ENCODE measurements around the gene MAD1L1.

MAD1L1 gene

DNA sequence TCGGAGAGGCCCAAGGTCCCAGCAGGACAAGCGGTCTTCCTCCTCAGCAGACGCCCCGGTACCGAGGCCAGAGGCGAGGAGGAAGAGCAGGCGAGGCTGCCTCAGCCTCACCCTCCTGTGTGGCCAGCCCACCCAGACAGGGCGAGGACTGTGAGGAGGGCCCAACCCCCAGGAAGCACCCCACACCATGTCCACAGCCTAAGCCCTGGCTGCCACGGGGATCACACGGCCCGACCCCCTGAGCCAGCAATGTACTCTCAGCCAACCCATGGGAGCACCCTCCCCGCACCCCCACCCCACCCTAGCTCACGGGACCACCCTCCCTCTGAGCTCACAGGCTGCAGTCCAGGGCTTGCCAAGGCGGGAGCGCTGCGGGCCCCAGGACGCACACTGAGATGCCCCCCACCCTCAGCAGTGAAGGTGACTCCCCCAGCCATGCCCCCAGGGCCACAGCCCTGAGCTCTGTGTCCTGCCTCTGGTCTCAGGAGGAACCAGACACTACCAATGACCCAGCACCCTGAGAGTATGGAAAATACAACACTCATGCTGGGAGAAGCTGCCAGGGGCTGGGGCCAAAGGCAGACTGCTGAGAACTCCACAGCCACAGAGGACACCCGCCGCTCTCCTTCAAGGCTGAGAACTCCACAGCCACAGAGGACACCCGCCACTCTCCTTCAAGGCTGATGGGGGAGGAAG, 93.6 kb downstream of the MAD1L1 start:
- DNase-seq (ENCODE audit: low spot score): no peak

DNA sequence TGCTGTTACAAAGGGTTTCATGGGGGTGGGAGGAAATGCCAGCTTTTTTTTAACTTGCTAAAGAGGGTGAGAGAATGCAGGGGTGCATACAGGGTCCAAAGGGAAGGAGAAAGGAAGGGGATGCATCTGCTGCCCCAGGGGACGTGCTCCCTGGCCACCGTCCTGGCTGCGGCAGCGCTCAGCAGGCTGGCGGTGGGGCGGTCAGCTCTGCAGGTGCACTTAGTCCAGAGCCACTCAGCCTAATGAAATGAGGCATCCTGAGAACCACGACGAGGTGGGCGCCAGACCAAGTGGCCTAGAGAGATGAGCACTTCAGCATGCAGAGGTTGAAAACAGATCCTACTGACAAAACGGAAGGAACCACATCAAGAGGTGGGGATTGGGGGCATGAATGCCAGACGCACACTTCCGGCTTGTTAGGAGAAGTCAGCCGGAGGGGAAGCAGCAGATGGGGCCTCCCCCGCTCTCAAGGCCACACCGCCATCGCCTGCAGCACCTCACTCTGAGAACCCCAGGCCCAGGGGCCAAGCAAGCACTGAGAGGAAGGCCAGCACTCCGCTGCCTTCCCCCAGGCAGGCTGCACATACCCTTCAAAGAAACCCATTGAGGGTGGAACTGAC, 94.5 kb downstream of the MAD1L1 start:
- DNase-seq (ENCODE audit: low spot score): no peak

DNA sequence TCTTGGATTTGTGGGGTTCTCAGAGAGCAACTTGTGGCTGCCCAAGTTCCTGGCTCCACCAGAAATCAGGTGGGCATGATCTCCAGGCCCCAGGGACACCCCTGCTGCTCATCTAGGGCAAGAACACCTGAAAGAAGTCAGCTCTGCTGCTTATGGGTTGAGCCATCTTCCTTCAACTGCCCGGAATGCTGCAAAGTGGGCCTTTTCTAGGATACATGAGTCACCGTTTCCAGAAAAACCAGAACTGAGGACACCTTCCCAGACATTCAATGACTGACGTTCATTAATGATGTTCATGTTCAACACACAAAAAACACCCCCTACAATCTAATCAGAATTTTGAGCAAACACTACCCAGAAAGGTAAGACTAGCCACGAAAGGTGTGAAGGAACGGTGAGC, 98.0 kb downstream of the MAD1L1 start:
- DNase-seq (ENCODE audit: low spot score): no peak

DNA sequence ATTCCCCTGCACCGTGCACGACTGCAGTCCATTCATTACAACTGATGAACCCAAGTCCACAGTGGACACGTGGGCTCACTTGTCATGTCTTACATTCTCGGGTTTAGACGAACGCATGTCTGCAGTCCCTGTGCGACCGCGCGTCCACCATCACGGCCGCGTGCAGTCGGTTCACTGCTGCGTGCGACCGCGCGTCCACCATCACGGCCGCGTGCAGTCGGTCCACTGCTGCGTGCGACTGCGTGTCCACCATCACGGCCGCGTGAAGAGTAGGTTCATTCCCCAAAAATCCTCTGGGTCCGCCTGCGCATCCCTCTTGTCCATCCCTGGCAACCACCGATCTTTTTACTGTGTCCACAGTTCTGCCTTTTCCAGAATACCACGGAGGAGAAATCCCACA, 100.5 kb downstream of the MAD1L1 start:
- no peak for DNase-seq (ENCODE audit: low spot score)

DNA sequence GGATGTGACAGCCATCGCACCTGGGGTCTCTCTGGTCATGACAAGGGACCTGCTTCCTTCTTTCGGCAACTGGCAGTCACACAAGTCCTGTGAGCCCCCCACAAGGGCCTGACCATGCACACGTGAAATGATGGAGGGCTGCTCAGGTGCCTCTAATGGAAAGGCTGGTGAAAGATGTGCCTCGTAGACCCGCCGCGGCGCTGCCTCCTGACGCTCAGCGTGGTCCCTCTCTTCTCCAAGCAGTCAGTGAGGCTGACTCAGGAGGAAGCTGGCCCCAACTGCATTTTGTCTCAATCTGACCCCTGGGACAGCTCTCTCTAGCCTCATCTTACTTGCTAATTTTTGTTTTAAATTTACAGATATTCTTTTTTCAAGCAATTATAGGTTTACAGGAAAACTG, 100.9 kb downstream of the MAD1L1 start:
- DNase-seq (ENCODE audit: low spot score): no peak

DNA sequence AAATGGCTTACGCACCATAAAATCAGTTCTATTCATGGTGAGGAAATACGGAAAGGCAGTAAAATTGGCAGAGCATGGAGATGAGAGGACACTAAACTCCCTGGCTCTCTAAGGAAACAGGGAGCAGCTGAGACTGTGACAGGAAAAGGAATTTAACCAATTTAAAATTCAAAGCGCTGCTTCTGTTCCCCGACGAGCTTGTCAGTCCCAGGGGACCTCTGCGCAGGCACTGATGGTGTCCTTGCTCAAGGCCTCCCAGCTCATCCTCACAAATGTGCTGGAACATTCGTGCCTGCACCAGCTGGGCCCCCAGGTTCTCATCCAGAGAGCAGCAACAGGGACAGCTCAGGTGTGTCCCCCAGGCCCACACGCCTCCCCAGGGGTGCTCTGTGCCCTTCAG, 101.4 kb downstream of the MAD1L1 start:
- no peak for DNase-seq (ENCODE audit: low spot score)

DNA sequence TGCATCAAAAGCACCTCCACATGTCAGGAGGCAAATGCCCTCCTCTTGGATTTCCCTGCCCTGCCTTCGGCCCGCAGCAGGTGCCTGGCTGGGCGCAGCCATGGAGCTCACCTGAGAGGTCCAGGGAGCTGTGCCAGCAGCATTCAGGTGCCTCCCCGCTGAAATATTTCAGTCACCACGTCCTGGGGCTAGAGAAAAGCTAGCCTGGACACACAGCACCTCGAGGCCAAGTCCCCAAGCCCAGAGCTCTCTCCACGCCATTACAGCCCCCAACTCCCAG, 102.7 kb downstream of the MAD1L1 start:
- no peak for DNase-seq (ENCODE audit: low spot score)

DNA sequence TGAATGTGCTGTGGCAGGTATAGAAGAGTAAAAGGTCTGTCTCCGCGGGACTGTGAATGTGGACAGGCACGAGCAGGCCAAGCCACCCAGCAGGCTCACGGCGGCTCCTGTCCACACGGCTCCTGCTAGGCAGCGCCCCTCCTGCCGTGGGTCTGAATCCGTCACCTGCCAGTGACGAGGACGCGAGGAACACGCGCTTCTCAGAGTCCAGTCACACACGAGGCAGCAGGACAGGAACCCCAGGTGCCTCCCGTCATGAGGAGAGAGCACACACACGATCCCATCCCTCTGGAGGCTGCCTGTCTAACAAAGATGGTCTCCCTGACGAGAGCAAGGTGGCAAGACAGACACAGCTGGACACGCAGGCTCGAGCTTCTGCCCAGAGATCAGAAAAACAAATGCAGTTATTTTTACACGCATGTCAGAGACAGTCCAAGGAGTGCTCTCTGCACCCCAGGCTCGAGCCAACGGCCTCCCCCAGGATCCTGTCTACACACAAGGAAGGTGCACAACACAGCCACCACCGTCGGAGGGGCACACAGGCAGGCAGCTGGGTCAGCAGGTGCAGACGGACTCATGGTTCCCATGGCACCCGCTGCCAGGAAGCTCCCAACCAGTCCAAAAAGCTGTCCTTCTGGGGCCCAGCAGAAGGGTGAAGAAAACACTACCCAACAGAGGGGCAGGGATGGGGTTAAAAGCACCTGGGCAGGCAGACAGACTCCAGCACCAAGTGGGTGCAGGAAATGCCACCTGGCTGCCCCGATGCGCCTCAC, 103.2 kb downstream of the MAD1L1 start:
- no peak for DNase-seq (ENCODE audit: low spot score)

DNA sequence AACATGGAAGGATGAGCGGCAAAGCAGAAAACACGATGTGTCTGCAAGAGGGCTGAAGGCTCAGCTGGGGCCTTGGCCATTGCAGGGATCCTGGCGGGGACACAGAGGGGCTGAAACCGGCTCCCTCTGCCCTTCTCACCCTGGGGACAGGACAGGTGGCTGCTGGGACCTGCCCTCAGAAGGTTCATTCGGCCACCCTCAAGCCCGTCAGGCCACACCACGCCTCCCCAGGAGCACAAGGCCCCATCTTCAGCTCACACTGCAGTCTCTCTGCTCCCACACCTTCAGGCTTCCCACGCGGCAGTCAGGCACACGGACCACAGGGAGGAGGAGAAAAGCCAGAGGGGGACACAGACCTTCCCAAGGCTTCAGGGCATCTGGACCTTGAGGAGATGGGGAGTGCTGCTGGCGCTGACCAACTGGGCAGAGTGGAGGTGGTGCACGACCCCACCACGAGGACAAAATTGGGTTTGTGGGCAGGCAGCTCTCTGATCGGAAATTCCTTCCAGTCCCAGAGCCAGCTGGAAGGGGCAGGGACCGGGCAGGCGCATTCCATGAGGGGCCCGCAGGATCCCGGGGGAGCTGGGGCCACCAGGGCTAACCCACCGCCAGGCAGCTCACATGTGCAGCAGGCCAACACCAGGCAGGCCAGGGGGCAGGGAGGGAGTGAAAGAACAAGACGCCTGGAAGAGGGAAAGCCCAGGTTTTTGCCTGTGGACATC, 104.0 kb downstream of the MAD1L1 start:
- no peak for DNase-seq (ENCODE audit: low spot score)

DNA sequence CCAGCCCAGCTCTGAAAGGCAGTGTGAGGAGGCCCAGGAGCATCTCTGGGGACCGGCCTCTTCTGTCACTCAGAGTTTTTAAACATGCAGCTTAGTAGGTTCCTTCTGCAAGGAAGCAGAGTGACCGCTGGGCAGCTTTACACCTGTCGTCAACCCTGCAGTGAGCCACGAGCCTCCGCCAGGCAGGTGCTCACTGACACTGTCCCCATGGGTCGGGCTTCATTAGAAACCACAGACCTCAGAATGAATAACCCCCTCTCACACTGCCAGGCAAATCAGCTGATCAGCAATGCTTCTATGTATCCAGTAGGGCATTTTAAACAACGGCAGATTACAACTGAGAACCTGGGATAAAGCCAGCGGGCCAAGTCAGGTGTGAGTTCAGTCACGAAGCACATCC, 106.1 kb downstream of the MAD1L1 start:
- no peak for DNase-seq (ENCODE audit: low spot score)

DNA sequence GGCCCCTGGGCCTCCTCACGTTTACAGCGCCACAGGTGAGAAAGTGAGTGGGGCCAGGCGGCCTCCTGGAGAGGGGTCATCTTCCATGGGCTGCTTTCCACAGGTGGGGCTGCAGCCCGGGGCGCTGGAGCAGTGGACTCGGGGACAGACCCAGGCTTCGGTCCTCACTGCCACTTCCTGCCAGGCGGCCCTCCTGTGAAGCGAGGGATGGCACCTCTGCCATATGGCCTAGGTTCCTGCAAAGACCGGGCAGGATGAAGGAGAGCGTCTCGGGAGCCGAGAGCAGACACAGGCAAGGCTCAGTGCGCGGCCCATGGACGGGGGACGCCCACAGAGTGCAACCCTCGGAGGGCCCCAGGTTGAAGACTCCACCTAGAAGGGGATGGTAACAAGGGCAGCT, 106.8 kb downstream of the MAD1L1 start:
- no peak for DNase-seq (ENCODE audit: low spot score)

DNA sequence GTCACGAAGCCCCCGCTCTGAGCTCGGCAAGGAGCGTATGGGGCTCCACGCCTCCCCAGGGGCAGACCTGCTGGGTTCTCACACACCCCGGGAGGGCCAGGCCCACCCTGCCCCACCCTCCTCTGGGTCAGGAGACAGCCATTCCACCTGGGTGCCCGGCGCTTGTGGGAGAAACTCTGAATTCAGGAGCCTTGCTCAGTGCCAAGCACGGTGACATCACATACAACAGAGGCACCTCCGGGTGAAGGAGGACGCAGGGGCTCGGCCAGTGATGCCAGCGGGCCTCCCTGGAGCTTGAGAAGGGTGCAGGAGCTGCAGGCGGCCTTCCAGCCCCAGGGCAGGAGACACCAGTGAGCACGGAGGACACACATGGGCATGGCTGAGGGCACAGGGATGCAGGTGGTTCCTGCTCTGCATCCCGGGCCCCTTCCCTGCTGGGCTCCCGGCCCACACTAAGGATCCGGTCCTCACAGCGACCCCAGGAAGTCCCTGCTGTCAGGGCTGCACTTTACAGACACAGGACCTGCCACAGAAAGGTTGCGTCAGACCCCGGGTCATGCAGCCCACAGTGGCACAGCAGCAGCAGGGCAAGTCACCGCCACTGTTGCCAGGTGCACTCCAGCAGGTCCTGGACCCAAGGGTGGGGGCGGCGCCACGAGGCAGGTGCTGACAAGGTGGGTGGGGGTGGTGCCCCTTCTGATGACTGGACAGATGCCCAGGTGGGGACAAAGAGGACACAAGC, 108.0 kb downstream of the MAD1L1 start:
- DNase-seq (ENCODE audit: low spot score): no peak

DNA sequence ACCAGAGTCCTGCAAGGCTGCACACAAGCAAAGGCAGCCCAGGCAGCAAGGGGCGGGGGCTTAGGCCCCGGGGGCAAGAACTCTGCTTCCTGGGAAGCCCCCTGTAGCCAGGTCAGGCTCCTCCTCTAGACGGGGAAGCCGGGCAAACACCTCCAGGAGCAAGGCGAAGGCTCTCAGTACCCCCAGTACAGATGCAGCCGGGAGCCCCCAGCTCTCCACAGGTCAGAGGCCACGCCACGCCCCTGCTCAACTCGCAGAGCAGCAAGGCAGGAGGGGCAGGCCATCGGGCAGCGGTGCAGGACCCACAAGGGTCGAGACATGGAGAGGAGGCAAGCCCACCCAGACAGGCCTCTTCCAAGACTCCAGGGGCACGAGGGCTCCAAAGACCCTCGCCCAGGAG, 108.8 kb downstream of the MAD1L1 start:
- no peak for DNase-seq (ENCODE audit: low spot score)

DNA sequence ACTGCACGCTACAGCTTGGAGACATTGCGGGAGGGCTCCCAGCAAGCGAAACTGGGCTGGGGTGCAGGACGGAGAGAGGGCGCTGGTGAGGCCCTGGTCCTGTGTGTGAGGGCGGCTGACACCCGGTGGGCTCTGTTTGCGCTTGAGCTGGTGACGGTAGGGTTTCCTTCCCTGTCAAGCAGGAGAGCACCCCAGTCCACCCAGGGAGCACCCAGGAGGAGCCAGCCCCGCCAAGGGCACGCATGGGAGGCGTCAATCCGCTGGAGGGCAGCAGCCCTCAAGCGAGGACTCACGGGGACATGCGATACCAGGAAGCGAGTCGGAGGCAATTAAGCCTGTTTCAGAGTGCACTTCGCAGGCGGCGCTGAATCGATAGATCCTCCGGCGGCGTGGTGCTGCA, 109.4 kb downstream of the MAD1L1 start:
- DNase-seq (ENCODE audit: low spot score): no peak

DNA sequence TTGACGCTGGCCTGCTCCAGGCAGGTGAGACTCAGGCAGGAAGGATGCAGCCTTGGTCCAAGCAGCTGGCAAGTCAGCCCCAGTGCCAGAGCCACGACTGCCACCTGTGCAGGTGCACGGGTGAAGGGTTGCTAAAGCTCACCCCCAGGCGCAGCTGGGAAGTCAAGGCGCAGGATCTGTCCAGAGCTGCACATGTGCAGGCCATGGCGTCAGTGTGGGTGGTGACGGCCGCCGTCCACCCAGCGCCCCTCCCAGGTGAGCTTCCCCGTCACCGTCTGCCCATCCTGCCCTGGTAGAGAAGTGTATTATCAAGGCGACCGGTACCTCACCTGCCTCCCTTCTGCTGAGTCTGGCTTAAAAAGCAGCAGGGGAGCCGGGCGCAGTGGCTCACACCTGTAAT, 110.1 kb downstream of the MAD1L1 start:
- DNase-seq (ENCODE audit: low spot score): no peak

DNA sequence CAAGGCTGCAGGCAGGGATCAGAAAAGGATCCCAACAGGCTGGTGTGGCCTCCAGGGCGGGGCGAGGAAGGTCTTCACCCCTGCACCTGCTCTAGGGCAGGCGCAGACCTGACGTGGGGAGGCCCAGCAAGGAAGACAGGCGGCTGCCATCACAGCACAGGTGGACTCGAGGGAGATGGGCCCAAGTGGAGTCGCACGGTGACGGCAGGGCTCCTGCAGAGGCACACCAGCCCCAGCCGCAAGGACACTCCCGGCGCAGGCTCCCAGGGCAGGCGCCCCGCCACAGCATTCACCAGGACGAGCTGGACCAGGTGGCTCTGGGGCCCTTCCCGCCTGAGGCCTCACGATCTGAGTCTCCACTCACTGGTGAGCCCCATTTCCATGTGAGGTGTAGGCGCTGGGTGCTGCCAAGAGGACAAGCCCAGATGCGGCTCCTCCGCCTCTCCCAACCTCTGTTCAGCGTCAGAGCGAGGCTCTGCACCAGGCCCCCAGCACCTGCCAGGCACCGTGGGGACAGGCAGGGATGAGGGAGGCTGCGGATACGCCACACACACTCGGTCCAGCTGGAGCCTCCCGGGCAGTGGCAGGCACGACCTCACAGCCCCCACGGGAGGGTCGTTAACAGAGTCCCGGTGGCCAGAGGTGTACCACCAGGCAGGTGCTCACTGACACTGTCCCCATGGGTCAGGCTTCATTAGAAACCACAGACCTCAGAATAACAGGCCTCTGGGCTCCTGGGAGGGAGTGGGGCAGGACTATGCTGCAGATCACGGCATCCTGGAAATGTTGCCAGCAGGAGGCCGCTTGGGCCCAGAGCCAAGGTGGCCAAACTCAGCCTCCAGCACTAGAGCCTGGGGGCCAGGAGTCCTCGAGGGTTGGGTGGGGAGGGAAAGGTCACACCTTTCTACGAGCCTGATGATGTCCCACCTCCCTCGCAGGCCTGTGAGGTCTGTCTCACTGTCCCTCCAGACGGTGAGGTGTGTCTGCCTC, 111.6 kb downstream of the MAD1L1 start:
- no peak for DNase-seq (ENCODE audit: low spot score)

DNA sequence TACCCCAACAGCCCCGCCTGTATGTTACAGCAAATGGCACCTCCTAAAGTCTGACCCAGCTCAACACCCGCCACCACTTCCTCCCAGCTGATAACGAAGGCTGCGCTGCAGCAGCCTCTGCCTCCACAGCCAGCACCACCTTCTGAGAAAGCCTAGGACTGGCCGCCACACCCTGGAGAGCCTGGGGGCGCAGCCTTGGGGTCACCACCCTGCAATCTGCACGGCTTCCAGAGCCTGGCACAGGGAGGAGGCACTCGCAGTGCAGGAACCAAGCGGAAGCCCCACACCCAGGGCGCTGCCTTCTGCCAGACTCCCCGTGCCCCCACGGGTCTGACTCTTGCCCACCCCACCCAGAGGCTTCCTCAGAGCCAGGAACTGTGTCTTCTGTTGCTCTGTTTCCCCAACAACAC, 112.5 kb downstream of the MAD1L1 start:
- peak; percentile 22 for DNase-seq (ENCODE audit: low spot score)

DNA sequence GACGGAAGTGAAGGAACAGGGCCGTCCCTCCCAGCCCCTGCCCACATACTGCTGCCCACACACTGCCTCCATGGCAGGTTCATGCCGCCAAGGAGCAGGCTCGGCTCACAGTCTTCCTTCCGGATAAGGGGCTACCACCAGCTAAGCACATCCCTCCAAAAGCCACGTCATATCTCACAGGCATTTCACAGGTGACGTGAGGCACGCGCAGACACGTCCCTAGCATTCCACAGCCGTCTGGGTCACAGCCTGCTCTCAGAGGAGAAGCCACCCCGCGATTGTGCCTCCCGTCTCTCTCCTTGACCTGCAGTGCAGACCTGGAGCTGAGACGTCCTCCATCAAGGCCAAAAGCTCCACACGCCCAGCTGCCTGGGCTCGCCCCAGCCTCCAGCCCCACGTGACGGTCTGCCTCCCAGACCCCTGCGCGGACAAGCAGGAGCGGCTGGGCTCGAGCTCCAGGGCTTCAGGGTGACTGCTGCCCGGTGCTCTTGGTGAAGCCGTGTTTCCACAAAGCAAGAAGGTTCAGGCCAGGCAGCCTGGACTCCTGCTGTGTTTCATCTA, 114.0 kb downstream of the MAD1L1 start:
- no peak for DNase-seq (ENCODE audit: low spot score)

DNA sequence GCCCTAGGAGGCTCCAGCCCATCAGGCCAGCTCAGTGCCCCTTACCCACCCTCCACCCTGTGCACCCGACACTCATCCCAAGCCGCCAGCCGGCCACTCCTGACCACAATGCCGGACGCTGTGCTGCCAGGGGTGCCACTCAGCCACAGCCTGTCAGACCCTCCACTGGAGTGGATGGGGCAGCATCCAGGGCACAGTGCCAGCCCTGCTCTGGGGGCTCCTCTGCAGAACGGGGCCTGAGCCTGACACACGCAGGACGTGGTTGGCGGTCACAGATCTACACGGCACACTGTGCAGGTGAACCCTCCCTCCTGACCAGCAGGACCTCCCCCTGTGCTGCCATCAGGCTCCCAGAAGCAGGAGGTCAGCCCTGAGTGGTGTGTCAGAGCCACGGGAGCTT, 114.7 kb downstream of the MAD1L1 start:
- no peak for DNase-seq (ENCODE audit: low spot score)

DNA sequence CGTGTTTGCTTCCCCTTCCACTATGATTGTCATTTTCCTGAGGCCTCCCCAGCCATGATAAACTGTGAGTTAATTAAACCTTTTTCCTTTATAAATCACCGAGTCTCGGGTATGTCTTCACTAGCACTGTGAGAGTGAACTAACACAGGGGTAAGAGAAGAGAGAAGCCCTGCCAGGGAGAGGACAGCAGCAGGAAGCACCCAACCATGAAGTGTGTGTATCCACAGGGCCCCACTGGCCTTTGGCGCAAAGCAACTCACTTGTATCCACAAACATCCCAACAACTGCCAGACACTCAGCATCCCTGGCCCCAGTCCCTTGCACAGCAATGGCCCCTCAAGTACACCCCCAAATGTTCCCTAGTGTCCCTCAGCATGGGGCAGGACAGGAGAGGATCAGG, 115.1 kb downstream of the MAD1L1 start:
- DNase-seq (ENCODE audit: low spot score): no peak

Data from hematopoietic multipotent progenitor cell treated with erythropoietin and hydrocortisone succinate and interleukin-3 and kit ligand, for 15 days (in vitro differentiated cells).